ENCODE results near the gene HSD17B13. TPM values are rescaled to one million over a fixed set of nuclear protein-coding genes. Genes with fewer than 3 reads are reported as not detected.
"Not testable (repeated sequence)": the region's sequence is repeated elsewhere in the genome, so short reads cannot be mapped to it uniquely, and the experiment has no call there.

Gene HSD17B13
- total RNA-seq, 4 donors from 2014 or later = 0.14 to 2.4 (median 0.26) TPM; not detected in 1

- Histone ChIP-seq H3K27me3 (no peaks in the 10 kb centered on the region), H3K36me3 (no peaks in the 10 kb centered on the region), H3K4me1 (peaks cover 0 to 4% of the 10 kb centered on the region in 2 donors), H3K27ac (peak overlapping the region in 1 of 2 donors; percentile 30), H3K9me3 (no peaks in the 10 kb centered on the region), H3K4me3 (no peak overlapping the region)
- DNase-seq = no peak
- no peak for TF ChIP-seq CTCF (IDR thresholded peaks at IDR 0.05)
- TF ChIP-seq POLR2A (IDR thresholded peaks at IDR 0.05) = no peak
- intact Hi-C loops (cut with DNase I; ENCODE audit: low total_unique reads) = no loop called here
Measured at GRCh38 chr4:87317527-87317926, 5.2 kb downstream of the HSD17B13 start.

GRCh38 chr4:87316961-87317360, 5.7 kb downstream of the HSD17B13 start:
- TF ChIP-seq POLR2A (IDR thresholded peaks at IDR 0.05) = no peak
- TF ChIP-seq CTCF (IDR thresholded peaks at IDR 0.05) = no peak
- H3K36me3 ChIP-seq = no peaks in the 10 kb centered on the region
- H3K27ac ChIP-seq = no peak overlapping the region
- H3K4me3 ChIP-seq = no peak overlapping the region
- no peaks in the 10 kb centered on the region for H3K9me3 ChIP-seq
- DNase-seq = no peak
- H3K27me3 ChIP-seq = no peaks in the 10 kb centered on the region
- H3K4me1 ChIP-seq = peaks cover 0 to 4% of the 10 kb centered on the region in 2 donors
- intact Hi-C loops (cut with DNase I; ENCODE audit: low total_unique reads) = no loop called here

GRCh38 chr4:87315000-87315399, 7.7 kb downstream of the HSD17B13 start:
- H3K4me1 ChIP-seq; H3K4me3 ChIP-seq; H3K27me3 ChIP-seq; intact Hi-C loops (cut with DNase I; ENCODE audit: low total_unique reads); H3K9me3 ChIP-seq; H3K36me3 ChIP-seq; DNase-seq: not testable (repeated sequence)
- peak overlapping the region in 1 of 2 donors; percentile 49 for H3K27ac ChIP-seq

GRCh38 chr4:87313756-87314155, 8.9 kb downstream of the HSD17B13 start:
- no peak for DNase-seq
- Histone ChIP-seq H3K4me3 (no peak overlapping the region), H3K36me3 (no peaks in the 10 kb centered on the region), H3K9me3 (no peaks in the 10 kb centered on the region), H3K27ac (peak overlapping the region in 1 of 2 donors; percentile 49), H3K4me1 (peaks cover 0 to 4% of the 10 kb centered on the region in 2 donors), H3K27me3 (no peaks in the 10 kb centered on the region)
- intact Hi-C loops (cut with DNase I; ENCODE audit: low total_unique reads) = no loop called here
- TF ChIP-seq POLR2A (IDR thresholded peaks at IDR 0.05) = no peak
- no peak for TF ChIP-seq CTCF (IDR thresholded peaks at IDR 0.05)

- Histone ChIP-seq H3K4me3 (no peak overlapping the region), H3K9me3 (no peaks in the 10 kb centered on the region), H3K27ac (peak overlapping the region in 1 of 2 donors; percentile 70), H3K4me1 (no peaks in the 10 kb centered on the region), H3K27me3 (no peaks in the 10 kb centered on the region), H3K36me3 (no peaks in the 10 kb centered on the region)
- intact Hi-C loops (cut with DNase I; ENCODE audit: low total_unique reads) = no loop called here
- no peak for DNase-seq
- no peak for TF ChIP-seq CTCF (IDR thresholded peaks at IDR 0.05)
- TF ChIP-seq POLR2A (IDR thresholded peaks at IDR 0.05) = no peak
Measured at GRCh38 chr4:87311684-87312083, 11.0 kb downstream of the HSD17B13 start.

Data from uterus (tissue), 4 donors.